HepG2 (cell line): Measurements from ENCODE around the gene HYAL1. TPM values are rescaled to one million over a fixed set of nuclear protein-coding genes. Genes with fewer than 3 reads are reported as not detected.

Experiments used
- GATAD2A ChIP-seq: IDR thresholded peaks from 2 replicates; pipeline ENCODE4 v1.6.1; 2016
- GZF1 ChIP-seq: sonication (generic); formaldehyde crosslinking; IDR thresholded peaks from 2 replicates; pipeline ENCODE4 v1.5.1; 2020; ENCODE audit warnings: mild to moderate bottlenecking, missing genetic modification reagents
- MBNL3 ChIP-seq: fragments of 250-450 bp; sonication (Bioruptor Pico); conservative IDR thresholded peaks from 2 replicates; pipeline ENCODE4 v1.8.0; 2022; ENCODE audit warnings: mild to moderate bottlenecking, inconsistent platforms
- NPAS2 ChIP-seq: sonication (generic); formaldehyde crosslinking; IDR thresholded peaks from 2 replicates; pipeline ENCODE4 v1.8.0; 2022; ENCODE audit warnings: mild to moderate bottlenecking, missing genetic modification reagents, borderline replicate concordance
- NR2C2 ChIP-seq: sonication (generic); formaldehyde crosslinking; IDR thresholded peaks from 2 replicates; pipeline ENCODE4 v1.4.0; 2020; ENCODE audit warnings: missing genetic modification reagents, mild to moderate bottlenecking, moderate library complexity, borderline replicate concordance
- RXRA ChIP-seq: sonication (generic); formaldehyde crosslinking; IDR thresholded peaks from 2 replicates; pipeline ENCODE4 v1.5.1; 2020; ENCODE audit warnings: missing genetic modification reagents
- SIN3A ChIP-seq: IDR thresholded peaks from 2 replicates; pipeline ENCODE4 v1.6.1; 2011; ENCODE audit warnings: low read depth, mild to moderate bottlenecking, control low read depth, low read length, borderline replicate concordance
- SRSF4 ChIP-seq: fragments of 200-400 bp; formaldehyde crosslinking; IDR thresholded peaks from one replicate; pipeline ENCODE4 v1.6.1; 2018; ENCODE audit warnings: mild to moderate bottlenecking, low read depth, low read length, moderate library complexity; ENCODE audit not compliant: poor library complexity, severe bottlenecking
- ZNF24 ChIP-seq: fragments of 450-650 bp; IDR thresholded peaks from 2 replicates; pipeline ENCODE4 v1.6.1; 2017; ENCODE audit warnings: antibody characterized with exemption, mild to moderate bottlenecking
- ZNF296 ChIP-seq: sonication (generic); formaldehyde crosslinking; conservative IDR thresholded peaks from 2 replicates; pipeline ENCODE4 v1.5.0; 2020; ENCODE audit warnings: mild to moderate bottlenecking, missing genetic modification reagents
- ZNF331 ChIP-seq: sonication (generic); formaldehyde crosslinking; IDR thresholded peaks from 2 replicates; pipeline ENCODE4 v1.4.0; 2020; ENCODE audit warnings: missing genetic modification reagents
- ZNF354B ChIP-seq: sonication (generic); formaldehyde crosslinking; IDR thresholded peaks from 2 replicates; pipeline ENCODE4 v1.8.0; 2022; ENCODE audit warnings: mild to moderate bottlenecking, missing genetic modification reagents
- ZNF362 ChIP-seq: sonication (generic); formaldehyde crosslinking; IDR thresholded peaks from 2 replicates; pipeline ENCODE4 v1.4.0; 2020; ENCODE audit warnings: missing genetic modification reagents, mild to moderate bottlenecking, borderline replicate concordance
- ZNF572 ChIP-seq: sonication (generic); formaldehyde crosslinking; IDR thresholded peaks from 2 replicates; pipeline ENCODE4 v1.5.1; 2020; ENCODE audit warnings: mild to moderate bottlenecking, missing genetic modification reagents
- ZNF589 ChIP-seq: sonication (generic); formaldehyde crosslinking; conservative IDR thresholded peaks from 2 replicates; pipeline ENCODE4 v1.8.0; 2022; ENCODE audit warnings: mild to moderate bottlenecking, moderate library complexity, missing genetic modification reagents
- ZNF605 ChIP-seq: sonication (generic); formaldehyde crosslinking; IDR thresholded peaks from 2 replicates; pipeline ENCODE4 v1.8.0; 2022; ENCODE audit warnings: mild to moderate bottlenecking, missing genetic modification reagents
- ZNF781 ChIP-seq: sonication (generic); formaldehyde crosslinking; IDR thresholded peaks from 2 replicates; pipeline ENCODE4 v1.5.1; 2020; ENCODE audit warnings: borderline replicate concordance, mild to moderate bottlenecking, missing genetic modification reagents; ENCODE audit errors: not compliant biosample characterization
- polyA plus RNA-seq, 8 experiments: library from polyadenylated mRNA; depleted of rRNA in 3 of 8; stranded (reverse) in 7 of 8; unstranded in 1 of 8; fragments of >200 nt; fragmentation: Illumina TruSeq in 4 of 8; extraction: Trizol in 4 of 8; gene quantifications; 2 replicates each; pipeline versions ENCODE4 v1.2.1 to v1.2.3, GENCODE V29; 2011 to 2016; ENCODE audit warnings: low read depth in 4 of 8, missing spikeins in 1 of 8, mixed read lengths in 1 of 8; ENCODE audit not compliant: insufficient read depth in 1 of 8
- total RNA-seq, 5 experiments: library from RNA; depleted of rRNA; stranded (reverse); fragments of >200 nt; fragmentation: Illumina TruSeq; extraction: Trizol; gene quantifications; 2 replicates each; pipeline ENCODE4 v1.2.3, GENCODE V29; 2016; ENCODE audit warnings: low read depth in 1 of 5
- TF ChIP-seq, protein P1 (sequence below): sonication (generic); formaldehyde crosslinking; IDR thresholded peaks from 2 replicates; pipeline ENCODE4 v1.4.0; 2020; ENCODE audit warnings: missing genetic modification reagents, low read depth, mild to moderate bottlenecking, borderline replicate concordance
- TF ChIP-seq, protein P2 (sequence below): sonication (generic); formaldehyde crosslinking; IDR thresholded peaks from 2 replicates; pipeline ENCODE4 v1.5.0; 2020; ENCODE audit warnings: mild to moderate bottlenecking, missing genetic modification reagents, moderate library complexity
- TF ChIP-seq, protein P3 (sequence below): fragments of 450-650 bp; IDR thresholded peaks from 2 replicates; pipeline ENCODE4 v1.6.1; 2017; ENCODE audit warnings: mild to moderate bottlenecking
- TF ChIP-seq, protein P4 (sequence below): IDR thresholded peaks from 2 replicates; pipeline ENCODE4 v1.6.1; 2016; ENCODE audit warnings: missing compliant biosample characterization, missing genetic modification reagents, borderline replicate concordance

HYAL1 gene
- total and polyA plus RNA-seq, 2 of the 13 experiments (the other 11 are each of a cell fraction or from before 2014, with no cell fraction given): 76.5 to 193 TPM

DNA sequence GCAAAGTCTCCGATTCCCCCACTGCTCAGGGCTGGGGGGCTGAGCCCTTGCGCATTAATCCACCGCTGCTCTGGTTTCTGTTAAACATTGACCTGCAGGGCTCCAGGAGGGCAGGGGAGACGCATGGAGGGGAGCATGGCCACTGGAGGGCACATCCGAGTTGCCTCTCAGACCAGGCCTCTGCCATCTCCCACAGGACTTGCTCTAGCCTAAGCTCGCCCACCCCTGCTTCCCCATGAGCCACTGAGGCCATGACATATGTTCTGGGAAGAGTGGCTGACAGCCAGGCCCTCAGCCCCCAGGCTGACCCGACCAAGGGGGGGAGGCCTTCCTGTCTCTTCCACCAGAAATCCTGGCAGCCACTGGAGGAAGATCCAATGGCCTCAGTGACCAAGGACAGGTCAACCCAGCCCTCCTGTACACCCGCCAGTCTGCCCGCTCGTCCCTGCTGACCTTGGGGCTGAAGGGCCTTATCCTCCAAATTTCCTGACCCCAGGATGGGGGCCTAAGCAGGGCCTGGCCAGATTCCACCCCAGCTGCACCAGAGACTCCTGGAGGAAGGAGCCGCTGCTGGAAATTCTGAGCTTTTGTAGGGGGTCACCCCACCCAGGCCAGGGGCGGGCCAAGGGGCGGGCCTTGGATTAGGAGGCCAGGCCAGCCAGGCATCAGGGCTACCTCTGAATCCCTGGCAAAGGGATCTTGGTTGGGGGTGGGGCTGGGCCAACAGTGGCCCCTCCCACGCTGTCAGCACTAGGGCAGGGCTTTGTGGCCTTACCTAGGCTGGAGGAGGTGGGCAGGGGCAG lies at the start of gene HYAL1 (continued):
- TF ChIP-seq ZNF362 (0 out of 2 replicates have a peak, but pooled peaks have one; percentile 47), ZNF354B (CRISPR knock-in tag) (no peak), NPAS2 (CRISPR knock-in tag) (no peak), ZNF572 (0 out of 2 replicates have a peak, but pooled peaks have one; percentile 46), GATAD2A (CRISPR knock-in tag) (peak; percentile 21; the same call in 1 of the 2 replicates), NR2C2 (CRISPR knock-in tag) (peak; percentile 67; the same call in 1 of the 2 replicates), ZNF24 (no peak), RXRA (CRISPR knock-in tag) (peak; percentile 58; the same call in 1 of the 2 replicates), ZNF589 (CRISPR knock-in tag) (no peak), GZF1 (CRISPR knock-in tag) (no peak; the same call in 1 of the 2 replicates), ZNF296 (CRISPR knock-in tag) (0 out of 2 replicates have a peak, but pooled peaks have one; percentile 32), ZNF331 (CRISPR knock-in tag) (peak; percentile 34; the same call in 1 of the 2 replicates), ZNF781 (CRISPR knock-in tag) (peak; percentile 50), SRSF4 (no peak), ZNF605 (CRISPR knock-in tag) (peak; percentile 94; the same call in 1 of the 2 replicates), MBNL3 (CRISPR knock-in tag) (no peak), SIN3A (peak; percentile 72; the same call in 1 of the 2 replicates)
- TF ChIP-seq, protein P1, sequence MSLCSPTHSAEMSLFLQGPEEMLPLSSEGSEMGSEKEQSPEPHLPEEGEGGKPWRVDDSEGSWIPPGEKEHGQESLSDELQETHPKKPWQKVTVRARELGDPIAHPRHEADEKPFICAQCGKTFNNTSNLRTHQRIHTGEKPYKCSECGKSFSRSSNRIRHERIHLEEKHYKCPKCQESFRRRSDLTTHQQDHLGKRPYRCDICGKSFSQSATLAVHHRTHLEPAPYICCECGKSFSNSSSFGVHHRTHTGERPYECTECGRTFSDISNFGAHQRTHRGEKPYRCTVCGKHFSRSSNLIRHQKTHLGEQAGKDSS (CRISPR knock-in tag): peak; percentile 59; the same call in 1 of the 2 replicates
- TF ChIP-seq, protein P2, sequence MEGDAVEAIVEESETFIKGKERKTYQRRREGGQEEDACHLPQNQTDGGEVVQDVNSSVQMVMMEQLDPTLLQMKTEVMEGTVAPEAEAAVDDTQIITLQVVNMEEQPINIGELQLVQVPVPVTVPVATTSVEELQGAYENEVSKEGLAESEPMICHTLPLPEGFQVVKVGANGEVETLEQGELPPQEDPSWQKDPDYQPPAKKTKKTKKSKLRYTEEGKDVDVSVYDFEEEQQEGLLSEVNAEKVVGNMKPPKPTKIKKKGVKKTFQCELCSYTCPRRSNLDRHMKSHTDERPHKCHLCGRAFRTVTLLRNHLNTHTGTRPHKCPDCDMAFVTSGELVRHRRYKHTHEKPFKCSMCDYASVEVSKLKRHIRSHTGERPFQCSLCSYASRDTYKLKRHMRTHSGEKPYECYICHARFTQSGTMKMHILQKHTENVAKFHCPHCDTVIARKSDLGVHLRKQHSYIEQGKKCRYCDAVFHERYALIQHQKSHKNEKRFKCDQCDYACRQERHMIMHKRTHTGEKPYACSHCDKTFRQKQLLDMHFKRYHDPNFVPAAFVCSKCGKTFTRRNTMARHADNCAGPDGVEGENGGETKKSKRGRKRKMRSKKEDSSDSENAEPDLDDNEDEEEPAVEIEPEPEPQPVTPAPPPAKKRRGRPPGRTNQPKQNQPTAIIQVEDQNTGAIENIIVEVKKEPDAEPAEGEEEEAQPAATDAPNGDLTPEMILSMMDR (CRISPR knock-in tag): peak; percentile 91
- TF ChIP-seq, protein P3, sequence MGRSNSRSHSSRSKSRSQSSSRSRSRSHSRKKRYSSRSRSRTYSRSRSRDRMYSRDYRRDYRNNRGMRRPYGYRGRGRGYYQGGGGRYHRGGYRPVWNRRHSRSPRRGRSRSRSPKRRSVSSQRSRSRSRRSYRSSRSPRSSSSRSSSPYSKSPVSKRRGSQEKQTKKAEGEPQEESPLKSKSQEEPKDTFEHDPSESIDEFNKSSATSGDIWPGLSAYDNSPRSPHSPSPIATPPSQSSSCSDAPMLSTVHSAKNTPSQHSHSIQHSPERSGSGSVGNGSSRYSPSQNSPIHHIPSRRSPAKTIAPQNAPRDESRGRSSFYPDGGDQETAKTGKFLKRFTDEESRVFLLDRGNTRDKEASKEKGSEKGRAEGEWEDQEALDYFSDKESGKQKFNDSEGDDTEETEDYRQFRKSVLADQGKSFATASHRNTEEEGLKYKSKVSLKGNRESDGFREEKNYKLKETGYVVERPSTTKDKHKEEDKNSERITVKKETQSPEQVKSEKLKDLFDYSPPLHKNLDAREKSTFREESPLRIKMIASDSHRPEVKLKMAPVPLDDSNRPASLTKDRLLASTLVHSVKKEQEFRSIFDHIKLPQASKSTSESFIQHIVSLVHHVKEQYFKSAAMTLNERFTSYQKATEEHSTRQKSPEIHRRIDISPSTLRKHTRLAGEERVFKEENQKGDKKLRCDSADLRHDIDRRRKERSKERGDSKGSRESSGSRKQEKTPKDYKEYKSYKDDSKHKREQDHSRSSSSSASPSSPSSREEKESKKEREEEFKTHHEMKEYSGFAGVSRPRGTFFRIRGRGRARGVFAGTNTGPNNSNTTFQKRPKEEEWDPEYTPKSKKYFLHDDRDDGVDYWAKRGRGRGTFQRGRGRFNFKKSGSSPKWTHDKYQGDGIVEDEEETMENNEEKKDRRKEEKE: no peak
- TF ChIP-seq, protein P4, sequence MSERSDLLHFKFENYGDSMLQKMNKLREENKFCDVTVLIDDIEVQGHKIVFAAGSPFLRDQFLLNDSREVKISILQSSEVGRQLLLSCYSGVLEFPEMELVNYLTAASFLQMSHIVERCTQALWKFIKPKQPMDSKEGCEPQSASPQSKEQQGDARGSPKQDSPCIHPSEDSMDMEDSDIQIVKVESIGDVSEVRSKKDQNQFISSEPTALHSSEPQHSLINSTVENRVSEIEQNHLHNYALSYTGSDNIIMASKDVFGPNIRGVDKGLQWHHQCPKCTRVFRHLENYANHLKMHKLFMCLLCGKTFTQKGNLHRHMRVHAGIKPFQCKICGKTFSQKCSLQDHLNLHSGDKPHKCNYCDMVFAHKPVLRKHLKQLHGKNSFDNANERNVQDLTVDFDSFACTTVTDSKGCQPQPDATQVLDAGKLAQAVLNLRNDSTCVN (CRISPR knock-in tag): no peak
